ENCODE measurements around the gene IFI6.
A peak's percentile ranks its signal among the peaks of the same experiment; 100 is the strongest.
"Not testable (repeated sequence)": the region's sequence is repeated elsewhere in the genome, so short reads cannot be mapped to it uniquely, and the experiment has no call there.

The IFI6 gene

DNA sequence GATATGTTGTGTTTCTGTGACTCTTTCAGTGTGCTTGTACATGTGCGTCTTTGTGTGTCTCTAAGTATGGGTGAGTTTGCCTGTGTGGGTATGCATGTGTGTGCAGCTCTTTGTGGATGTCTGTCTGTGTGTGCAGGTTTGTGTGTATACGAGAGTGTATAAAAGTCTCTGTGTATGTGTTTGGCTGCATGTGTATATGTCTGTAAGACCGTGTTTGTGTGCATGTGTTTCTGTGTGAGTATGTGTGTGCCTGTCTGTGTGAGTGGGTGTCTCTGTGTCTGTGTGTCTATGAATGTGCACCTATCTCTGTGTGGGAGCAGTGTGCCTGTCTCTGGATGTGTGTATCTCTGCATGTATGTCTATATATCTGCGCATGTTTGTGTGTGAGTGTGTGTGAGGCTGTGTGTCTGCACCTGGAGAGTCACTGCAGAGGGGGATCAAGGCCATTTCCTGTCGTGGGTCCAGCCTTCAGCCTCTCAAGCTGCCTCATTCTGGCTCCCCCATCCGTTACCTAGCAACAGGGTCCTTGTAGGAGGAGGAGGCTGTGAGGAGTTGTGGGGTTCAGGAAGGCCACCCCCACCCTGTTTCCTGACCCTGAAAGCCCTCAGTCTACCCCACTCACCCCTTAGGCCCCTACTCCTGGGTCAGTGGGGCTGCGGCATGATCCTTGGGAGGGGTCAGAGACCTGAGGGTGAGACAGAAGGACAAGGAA is 47.4 kb downstream of the IFI6 start:
- no peak for TF ChIP-seq CTCF (IDR thresholded peaks at IDR 0.05; ENCODE audit: borderline replicate concordance, insufficient read depth, low read depth, low read length)
- H3K4me3 ChIP-seq (ENCODE audit: low read depth, low read length) = peak overlapping the region; percentile 56

GRCh38 chr1:27623327-27624212 is 48.4 kb downstream of the IFI6 start:
- peak overlapping the region; percentile 29 for H3K4me3 ChIP-seq (ENCODE audit: low read depth, low read length)
- TF ChIP-seq CTCF (IDR thresholded peaks at IDR 0.05; ENCODE audit: borderline replicate concordance, insufficient read depth, low read depth, low read length) = no peak

DNA sequence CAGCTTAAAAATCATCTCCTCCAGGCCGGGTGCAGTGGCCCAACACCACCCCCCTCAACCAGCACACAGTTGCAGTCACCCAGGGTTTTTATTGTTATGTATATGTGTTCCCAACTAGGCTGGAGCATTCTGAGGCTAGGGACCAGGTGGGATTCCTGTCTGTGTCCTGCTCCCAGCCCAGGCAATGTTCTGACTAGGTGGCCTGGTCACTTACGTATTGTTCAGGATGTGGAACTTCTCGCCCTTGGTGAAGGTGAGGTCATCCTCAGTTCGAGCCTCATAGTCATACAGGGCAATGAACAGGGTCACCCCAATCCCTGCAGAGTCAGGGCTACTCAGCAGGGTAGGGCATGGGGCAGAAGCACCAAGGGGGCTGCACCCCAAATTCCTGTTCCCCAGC is 49.2 kb downstream of the IFI6 start:
- no peak overlapping the region for H3K4me3 ChIP-seq (ENCODE audit: low read depth, low read length)
- no peak for TF ChIP-seq CTCF (IDR thresholded peaks at IDR 0.05; ENCODE audit: borderline replicate concordance, insufficient read depth, low read depth, low read length)

DNA sequence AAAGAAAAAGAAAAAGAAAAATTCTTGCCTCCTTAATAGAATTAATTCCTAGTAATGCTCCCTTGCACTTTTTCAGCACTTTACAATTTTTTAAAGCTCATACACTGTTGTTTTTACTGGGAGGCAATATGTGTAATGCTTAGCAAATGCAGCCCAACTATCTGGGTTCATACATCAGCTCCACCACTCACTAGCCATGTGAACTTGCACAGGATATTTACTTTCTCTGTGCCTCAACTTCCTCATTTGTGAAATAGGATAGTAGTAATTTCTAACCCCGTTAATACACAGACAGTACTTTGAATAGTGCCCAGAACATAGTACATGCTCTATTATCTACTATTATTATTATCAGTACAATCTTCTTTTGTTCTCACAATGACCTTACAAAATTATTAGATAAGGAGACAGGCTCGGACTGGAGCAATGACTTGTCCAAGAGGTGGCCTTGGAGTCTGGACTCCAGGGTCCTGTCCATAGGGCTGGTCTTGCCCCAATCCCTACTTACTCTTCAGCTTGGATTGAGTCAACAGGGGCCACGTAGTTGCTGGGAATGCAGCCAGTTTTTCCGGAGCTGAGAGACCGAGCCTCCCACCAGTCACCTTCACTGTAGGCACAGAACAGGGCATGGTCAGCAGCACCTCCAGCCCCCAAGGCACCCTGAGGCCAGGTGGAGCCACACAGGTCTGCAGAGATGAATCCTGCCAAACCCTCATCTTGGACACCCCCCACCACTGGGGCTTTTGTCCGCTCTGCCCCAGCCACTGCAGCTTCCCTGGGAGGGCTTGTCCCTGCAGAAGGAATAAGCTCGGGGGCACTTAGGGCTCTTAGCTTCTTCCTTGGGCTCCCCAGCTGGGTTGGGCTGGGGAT is 50.7 kb downstream of the IFI6 start:
- TF ChIP-seq CTCF (IDR thresholded peaks at IDR 0.05; ENCODE audit: borderline replicate concordance, insufficient read depth, low read depth, low read length) = no peak
- no peak overlapping the region for H3K4me3 ChIP-seq (ENCODE audit: low read depth, low read length)

GRCh38 chr1:27619782-27620438 is 52.1 kb downstream of the IFI6 start:
- H3K4me3 ChIP-seq (ENCODE audit: low read depth, low read length) = not testable (repeated sequence)

GRCh38 chr1:27618341-27619082 is 53.5 kb downstream of the IFI6 start:
- H3K4me3 ChIP-seq (ENCODE audit: low read depth, low read length) = no peak overlapping the region
- TF ChIP-seq CTCF (IDR thresholded peaks at IDR 0.05; ENCODE audit: borderline replicate concordance, insufficient read depth, low read depth, low read length) = no peak

Data from GM12875 (cell line).